WTC11 (cell line): ENCODE results near the gene HOXA2. TPM values are rescaled to one million over a fixed set of nuclear protein-coding genes. Genes with fewer than 3 reads are reported as not detected.
A peak's percentile ranks its signal among the peaks of the same experiment; 100 is the strongest.

Experiments
- ATAC-seq: fragments of 200-7000 bp; cut with Tn5 transposase; 2 replicates; pipeline ENCODE4 v1.10.0; 2021; ENCODE audit warnings: mild to moderate bottlenecking, moderate library complexity
- CTCF ChIA-PET: fragments of 300-600 bp; sonication (Branson Sonifier 250); formaldehyde crosslinking; loops from one replicate; lab custom pipeline; 2021; ENCODE audit warnings: antibody characterized with exemption; lab: Charles Lee
- POLR2A ChIA-PET: fragments of 350-600 bp; sonication (Branson Sonifier 250); formaldehyde crosslinking; loops from one replicate; lab custom pipeline; 2021; ENCODE audit warnings: antibody characterized with exemption; lab: Charles Lee
- DNase-seq: peaks from one replicate; pipeline ENCODE4 v3.0.0; 2021; ENCODE audit warnings: low spot score
- H3K27ac Mint-ChIP-seq: 2 replicates; pipeline ENCODE4 v1.8.0; 2021; ENCODE audit warnings: mixed read lengths
- H3K27me3 Mint-ChIP-seq: 2 replicates; pipeline ENCODE4 v1.8.0; 2021; ENCODE audit warnings: low read depth, mild to moderate bottlenecking, moderate library complexity, mixed read lengths
- H3K36me3 Mint-ChIP-seq: 2 replicates; pipeline ENCODE4 v1.8.0; 2021; ENCODE audit warnings: mixed read lengths
- H3K4me1 Mint-ChIP-seq: 2 replicates; pipeline ENCODE4 v1.8.0; 2022; ENCODE audit warnings: mixed read lengths
- H3K4me3 Mint-ChIP-seq: 2 replicates; pipeline ENCODE4 v1.8.0; 2021; ENCODE audit warnings: mild to moderate bottlenecking, moderate library complexity, mixed read lengths
- H3K9me3 Mint-ChIP-seq: 2 replicates; pipeline ENCODE4 v1.8.0; 2021; ENCODE audit warnings: mixed read lengths
- ATF1 ChIP-seq: sonication (generic); formaldehyde crosslinking; IDR thresholded peaks from 2 replicates; pipeline ENCODE4 v1.8.1; 2023; ENCODE audit warnings: mild to moderate bottlenecking, moderate library complexity, missing genetic modification reagents
- ATF2 ChIP-seq: sonication (generic); formaldehyde crosslinking; IDR thresholded peaks from 2 replicates; pipeline ENCODE4 v1.8.1; 2022; ENCODE audit warnings: low read depth, missing genetic modification reagents, borderline replicate concordance
- E2F4 ChIP-seq: sonication (generic); formaldehyde crosslinking; IDR thresholded peaks from 2 replicates; pipeline ENCODE4 v1.8.1; 2022; ENCODE audit warnings: low read depth, mild to moderate bottlenecking, moderate library complexity, missing genetic modification reagents, borderline replicate concordance
- EMX1 ChIP-seq: fragments of 250-450 bp; sonication (Bioruptor Pico); IDR thresholded peaks from 2 replicates; pipeline ENCODE4 v1.8.0; 2021; ENCODE audit warnings: mild to moderate bottlenecking
- ESRRA ChIP-seq: sonication (generic); formaldehyde crosslinking; IDR thresholded peaks from 2 replicates; pipeline ENCODE4 v1.8.1; 2022; ENCODE audit warnings: mild to moderate bottlenecking, missing genetic modification reagents, borderline replicate concordance
- FOXJ3 ChIP-seq: sonication (generic); formaldehyde crosslinking; IDR thresholded peaks from 2 replicates; pipeline ENCODE4 v1.9.0; 2021; ENCODE audit warnings: missing genetic modification reagents, mild to moderate bottlenecking, borderline replicate concordance
- FOXP1 ChIP-seq: sonication (generic); formaldehyde crosslinking; IDR thresholded peaks from 2 replicates; pipeline ENCODE4 v1.8.0; 2022; ENCODE audit warnings: missing genetic modification reagents, mild to moderate bottlenecking, moderate library complexity, borderline replicate concordance
- GTF2I ChIP-seq: fragments of 250-450 bp; sonication (Bioruptor Pico); conservative IDR thresholded peaks from 2 replicates; pipeline ENCODE4 v1.4.0; 2021; ENCODE audit warnings: mild to moderate bottlenecking
- NFE2L1 ChIP-seq: sonication (generic); formaldehyde crosslinking; IDR thresholded peaks from 2 replicates; pipeline ENCODE4 v1.8.1; 2023; ENCODE audit warnings: missing genetic modification reagents
- NFYB ChIP-seq: sonication (generic); formaldehyde crosslinking; conservative IDR thresholded peaks from 2 replicates; pipeline ENCODE4 v1.8.0; 2022; ENCODE audit warnings: low read depth, missing genetic modification reagents
- NR1H2 ChIP-seq: sonication (generic); formaldehyde crosslinking; IDR thresholded peaks from 2 replicates; pipeline ENCODE4 v1.9.0; 2021; ENCODE audit warnings: mild to moderate bottlenecking, moderate library complexity, missing genetic modification reagents
- NR3C1 ChIP-seq: sonication (generic); formaldehyde crosslinking; conservative IDR thresholded peaks from 2 replicates; pipeline ENCODE4 v1.8.1; 2023; ENCODE audit warnings: low read depth, mild to moderate bottlenecking, missing genetic modification reagents
- PREB ChIP-seq: sonication (generic); formaldehyde crosslinking; IDR thresholded peaks from 2 replicates; pipeline ENCODE4 v1.8.1; 2022; ENCODE audit warnings: mild to moderate bottlenecking, missing genetic modification reagents, moderate library complexity, borderline replicate concordance
- SOX15 ChIP-seq: fragments of 250-450 bp; sonication (Bioruptor Pico); IDR thresholded peaks from 2 replicates; pipeline ENCODE4 v1.9.0; 2021; ENCODE audit warnings: mild to moderate bottlenecking
- TP53 ChIP-seq: sonication (generic); formaldehyde crosslinking; IDR thresholded peaks from 2 replicates; pipeline ENCODE4 v1.8.1; 2023; ENCODE audit warnings: mild to moderate bottlenecking, missing genetic modification reagents
- ZBTB21 ChIP-seq: sonication (generic); formaldehyde crosslinking; IDR thresholded peaks from 2 replicates; pipeline ENCODE4 v1.8.1; 2023; ENCODE audit warnings: mild to moderate bottlenecking, missing genetic modification reagents, borderline replicate concordance
- ZNF219 ChIP-seq: sonication (generic); formaldehyde crosslinking; IDR thresholded peaks from 2 replicates; pipeline ENCODE4 v1.8.0; 2023; ENCODE audit warnings: missing genetic modification reagents, mild to moderate bottlenecking, borderline replicate concordance
- ZNF396 ChIP-seq: fragments of 250-450 bp; sonication (Bioruptor Pico); IDR thresholded peaks from 2 replicates; pipeline ENCODE4 v1.8.0; 2021; ENCODE audit warnings: mild to moderate bottlenecking, moderate library complexity, borderline replicate concordance
- total RNA-seq: library from RNA; stranded (reverse); gene quantifications from 3 replicates; pipeline ENCODE4 v1.2.3, GENCODE V29; 2021
- TF ChIP-seq, protein P1 (sequence below): sonication (generic); formaldehyde crosslinking; IDR thresholded peaks from 2 replicates; pipeline ENCODE4 v1.8.0; 2022; ENCODE audit warnings: mild to moderate bottlenecking, missing genetic modification reagents
- TF ChIP-seq, protein P2 (sequence below): sonication (generic); formaldehyde crosslinking; IDR thresholded peaks from 2 replicates; pipeline ENCODE4 v1.8.1; 2023; ENCODE audit warnings: mild to moderate bottlenecking, missing genetic modification reagents, moderate library complexity

Gene HOXA2
- total RNA-seq, 1 experiment from 2014 or later, result not detected

DNA sequence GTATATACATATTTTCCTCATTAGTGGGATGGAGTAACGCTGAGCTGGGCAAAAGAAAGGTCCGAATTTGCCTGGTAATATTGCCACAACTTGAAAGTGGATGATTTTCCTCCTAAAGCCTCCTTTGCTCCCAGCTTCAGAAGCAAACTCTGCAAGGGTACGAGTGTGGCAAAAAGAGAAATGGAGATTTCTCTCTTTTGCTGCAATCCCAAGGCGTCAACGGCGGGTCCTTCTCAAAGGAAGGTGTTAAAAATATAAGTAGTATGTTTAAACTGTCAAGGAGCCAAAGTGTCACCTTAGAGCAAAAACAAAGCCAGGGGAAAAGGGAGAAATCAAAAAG, 12.4 kb upstream of the HOXA2 start:
- Mint-ChIP-seq H3K27ac (no peak overlapping the region), H3K9me3 (no peaks in the 10 kb centered on the region), H3K36me3 (no peaks in the 10 kb centered on the region), H3K27me3 (peaks cover 95% of the 10 kb centered on the region), H3K4me1 (peaks cover 18% of the 10 kb centered on the region), H3K4me3 (no peak overlapping the region)
- TF ChIP-seq GTF2I (CRISPR knock-in tag) (no peak), FOXJ3 (CRISPR knock-in tag) (no peak), ATF1 (CRISPR knock-in tag) (no peak), NR1H2 (CRISPR knock-in tag) (no peak), ZNF396 (CRISPR knock-in tag) (no peak), EMX1 (CRISPR knock-in tag) (no peak), FOXP1 (CRISPR knock-in tag) (no peak), SOX15 (CRISPR knock-in tag) (no peak), PREB (CRISPR knock-in tag) (no peak), ZBTB21 (CRISPR knock-in tag) (no peak)
- ATAC-seq (no peak), DNase-seq (no peak)
- ChIA-PET CTCF (interaction anchor here (0.7 to 1.5 kb wide), 4 partner anchors 20 to 65 kb away, joined by 3 to 4 read pairs (median 4); partner anchors contain the start of gene HOXA5), POLR2A (no interaction called here)

GRCh38 chr7:27113991-27114769, 11.7 kb upstream of the HOXA2 start:
- no peak overlapping the region for H3K27ac Mint-ChIP-seq
- CTCF ChIA-PET, result no interaction called here
- POLR2A ChIA-PET, result interaction anchor here (1.0 kb wide), 1 partner anchor 29 kb away, joined by 3 read pairs; the partner anchor contains the start of gene HOXA5

GRCh38 chr7:27112955-27113949, 10.8 kb upstream of the HOXA2 start:
- Mint-ChIP-seq H3K27ac (no peak overlapping the region), H3K4me3 (peak overlapping the region; percentile 57), H3K36me3 (no peaks in the 10 kb centered on the region), H3K4me1 (peaks cover 20% of the 10 kb centered on the region), H3K9me3 (no peaks in the 10 kb centered on the region), H3K27me3 (peaks cover 95% of the 10 kb centered on the region)
- POLR2A ChIA-PET, result interaction anchor here (1.0 kb wide), 1 partner anchor 30 kb away, joined by 3 read pairs; the partner anchor contains the start of gene HOXA5
- DNase-seq (peak; percentile 61), ATAC-seq (peak; percentile 21)
- CTCF ChIA-PET, result interaction anchor here (0.6 kb wide), 1 partner anchor 280 kb away, joined by 3 read pairs; no protein-coding TSS in a partner anchor
- no peak for TF ChIP-seq NR3C1 (CRISPR knock-in tag)
- TF ChIP-seq ZNF219, result no peak
- TF ChIP-seq NR1H2 (CRISPR knock-in tag), result no peak
- TF ChIP-seq, protein P1, sequence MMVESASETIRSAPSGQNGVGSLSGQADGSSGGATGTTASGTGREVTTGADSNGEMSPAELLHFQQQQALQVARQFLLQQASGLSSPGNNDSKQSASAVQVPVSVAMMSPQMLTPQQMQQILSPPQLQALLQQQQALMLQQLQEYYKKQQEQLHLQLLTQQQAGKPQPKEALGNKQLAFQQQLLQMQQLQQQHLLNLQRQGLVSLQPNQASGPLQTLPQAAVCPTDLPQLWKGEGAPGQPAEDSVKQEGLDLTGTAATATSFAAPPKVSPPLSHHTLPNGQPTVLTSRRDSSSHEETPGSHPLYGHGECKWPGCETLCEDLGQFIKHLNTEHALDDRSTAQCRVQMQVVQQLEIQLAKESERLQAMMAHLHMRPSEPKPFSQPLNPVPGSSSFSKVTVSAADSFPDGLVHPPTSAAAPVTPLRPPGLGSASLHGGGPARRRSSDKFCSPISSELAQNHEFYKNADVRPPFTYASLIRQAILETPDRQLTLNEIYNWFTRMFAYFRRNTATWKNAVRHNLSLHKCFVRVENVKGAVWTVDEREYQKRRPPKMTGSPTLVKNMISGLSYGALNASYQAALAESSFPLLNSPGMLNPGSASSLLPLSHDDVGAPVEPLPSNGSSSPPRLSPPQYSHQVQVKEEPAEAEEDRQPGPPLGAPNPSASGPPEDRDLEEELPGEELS (CRISPR knock-in tag), result no peak
- TF ChIP-seq, protein P2, sequence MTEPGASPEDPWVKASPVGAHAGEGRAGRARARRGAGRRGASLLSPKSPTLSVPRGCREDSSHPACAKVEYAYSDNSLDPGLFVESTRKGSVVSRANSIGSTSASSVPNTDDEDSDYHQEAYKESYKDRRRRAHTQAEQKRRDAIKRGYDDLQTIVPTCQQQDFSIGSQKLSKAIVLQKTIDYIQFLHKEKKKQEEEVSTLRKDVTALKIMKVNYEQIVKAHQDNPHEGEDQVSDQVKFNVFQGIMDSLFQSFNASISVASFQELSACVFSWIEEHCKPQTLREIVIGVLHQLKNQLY (CRISPR knock-in tag), result no peak
- no peak for TF ChIP-seq NFE2L1 (CRISPR knock-in tag)
- TF ChIP-seq E2F4, result no peak
- no peak for TF ChIP-seq EMX1 (CRISPR knock-in tag)

More at GRCh38 chr7:27113991-27114769, 11.7 kb upstream of the HOXA2 start:
- ATAC-seq, result no peak
- Mint-ChIP-seq H3K4me1 (peaks cover 18% of the 10 kb centered on the region), H3K36me3 (no peaks in the 10 kb centered on the region), H3K9me3 (no peaks in the 10 kb centered on the region), H3K27me3 (peaks cover 95% of the 10 kb centered on the region), H3K4me3 (peak overlapping the region; percentile 45)
- DNase-seq, result no peak
- TF ChIP-seq TP53 (CRISPR knock-in tag), result no peak
- TF ChIP-seq SOX15 (CRISPR knock-in tag), result no peak
- TF ChIP-seq NFYB (CRISPR knock-in tag), result no peak
- no peak for TF ChIP-seq ESRRA (CRISPR knock-in tag)
- no peak for TF ChIP-seq ATF2 (CRISPR knock-in tag)
